Measurements from ENCODE around the gene HHIPL1. TPM values are rescaled to one million over a fixed set of nuclear protein-coding genes. Genes with fewer than 3 reads are reported as not detected.
"Not testable (repeated sequence)": the region's sequence is repeated elsewhere in the genome, so short reads cannot be mapped to it uniquely, and the experiment has no call there.

Gene HHIPL1
- polyA plus RNA-seq, 1 donor, result 1.5 TPM

GRCh38 chr14:99636487-99636886 lies 8.4 kb upstream of the HHIPL1 start:
- no peak for DNase-seq

GRCh38 chr14:99637624-99638023 lies 7.3 kb upstream of the HHIPL1 start:
- DNase-seq, result no peak

GRCh38 chr14:99642771-99643170 lies 2.2 kb upstream of the HHIPL1 start:
- not testable (repeated sequence) for DNase-seq

- DNase-seq, result no peak
Observed at GRCh38 chr14:99643343-99643742, 1.6 kb upstream of the HHIPL1 start.

- DNase-seq, result no peak
Observed at GRCh38 chr14:99644035-99644587, 818 bp upstream of the HHIPL1 start.

- DNase-seq, result no peak
Observed at GRCh38 chr14:99645545-99646505, 896 bp downstream of the HHIPL1 start.

GRCh38 chr14:99647411-99647810 lies 2.5 kb downstream of the HHIPL1 start:
- DNase-seq, result no peak

- no peak for DNase-seq
Observed at GRCh38 chr14:99648027-99648784, 3.3 kb downstream of the HHIPL1 start.

- DNase-seq, result no peak
Observed at GRCh38 chr14:99649219-99649618, 4.3 kb downstream of the HHIPL1 start.

GRCh38 chr14:99649643-99650042 lies 4.7 kb downstream of the HHIPL1 start:
- no peak for DNase-seq

- no peak for DNase-seq
Observed at GRCh38 chr14:99650189-99650588, 5.3 kb downstream of the HHIPL1 start.

GRCh38 chr14:99651953-99652746 lies 7.2 kb downstream of the HHIPL1 start:
- DNase-seq, result no peak

- DNase-seq, result peak; percentile 66
Observed at GRCh38 chr14:99654235-99654985, 9.5 kb downstream of the HHIPL1 start.

GRCh38 chr14:99655521-99655920 lies 10.6 kb downstream of the HHIPL1 start:
- DNase-seq, result no peak

- no peak for DNase-seq
Observed at GRCh38 chr14:99656171-99656570, 11.2 kb downstream of the HHIPL1 start.

GRCh38 chr14:99657645-99658155 lies 12.8 kb downstream of the HHIPL1 start:
- no peak for DNase-seq

- DNase-seq, result no peak
Observed at GRCh38 chr14:99658218-99658845, 13.4 kb downstream of the HHIPL1 start.

- no peak for DNase-seq
Observed at GRCh38 chr14:99659333-99659741, 14.4 kb downstream of the HHIPL1 start.

GRCh38 chr14:99660006-99660566 lies 15.2 kb downstream of the HHIPL1 start:
- no peak for DNase-seq

GRCh38 chr14:99660794-99661193 lies 15.9 kb downstream of the HHIPL1 start:
- DNase-seq, result no peak

GRCh38 chr14:99661206-99661605 lies 16.3 kb downstream of the HHIPL1 start:
- not testable (repeated sequence) for DNase-seq

All from hindlimb muscle (tissue), 1 donor.